GM18870 (cell line): ENCODE measurements around the gene KIF21B.
"Not testable (repeated sequence)": the region's sequence is repeated elsewhere in the genome, so short reads cannot be mapped to it uniquely, and the experiment has no call there.

ENCODE experiments used
- ATAC-seq: cut with Tn5 transposase; IDR thresholded peaks from one replicate; pipeline ENCODE4 v1.9.1; 2021; ENCODE audit warnings: moderate library complexity; ENCODE audit not compliant: unreplicated experiment

KIF21B gene

GRCh38 chr1:200954434-200954833, 69.1 kb downstream of the KIF21B start:
- no peak for ATAC-seq

- ATAC-seq, result no peak
Measured at GRCh38 chr1:200951016-200951415, 72.5 kb downstream of the KIF21B start.

DNA sequence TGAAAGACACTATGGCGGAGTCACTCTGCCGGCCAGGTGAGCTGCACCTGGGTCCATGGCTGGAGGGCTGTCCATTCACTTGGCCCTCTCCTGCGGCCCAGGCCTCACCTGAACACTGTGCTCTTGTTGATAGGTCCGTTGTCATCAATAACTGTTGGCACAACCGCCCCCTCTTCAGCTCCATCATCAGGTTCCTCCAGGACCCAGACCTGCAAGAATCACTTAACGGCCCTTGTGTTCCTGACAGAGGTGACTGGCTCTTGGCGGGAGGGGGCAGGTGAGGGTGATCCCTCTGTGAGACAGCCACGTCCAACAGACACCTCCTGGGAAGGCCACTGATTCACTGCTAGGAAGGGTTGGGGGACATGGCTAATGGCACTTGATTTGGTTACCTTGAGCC, 73.9 kb downstream of the KIF21B start:
- ATAC-seq, result no peak

- no peak for ATAC-seq
Measured at GRCh38 chr1:200947059-200947566, 76.4 kb downstream of the KIF21B start.

GRCh38 chr1:200945111-200945510, 78.4 kb downstream of the KIF21B start:
- no peak for ATAC-seq

DNA sequence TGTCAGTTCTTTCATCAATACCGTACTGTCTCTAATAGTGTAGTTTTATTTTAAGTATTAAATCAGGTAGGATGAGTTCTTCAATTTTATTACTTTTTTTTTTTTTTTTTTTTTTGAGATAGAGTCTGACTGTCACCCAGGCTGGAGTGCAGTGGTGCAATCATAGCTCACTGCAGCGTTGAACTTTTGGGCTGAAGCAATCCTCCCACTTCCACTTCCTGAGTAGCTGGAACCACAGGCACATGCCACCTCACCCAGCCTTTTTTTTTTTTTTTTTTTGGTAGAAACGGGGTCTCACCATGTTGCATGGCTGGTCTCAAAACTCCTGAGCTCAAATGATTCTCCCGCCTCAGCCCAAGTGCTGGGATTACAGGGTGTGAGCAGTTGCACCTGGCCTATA, 84.6 kb downstream of the KIF21B start:
- ATAC-seq, result no peak

DNA sequence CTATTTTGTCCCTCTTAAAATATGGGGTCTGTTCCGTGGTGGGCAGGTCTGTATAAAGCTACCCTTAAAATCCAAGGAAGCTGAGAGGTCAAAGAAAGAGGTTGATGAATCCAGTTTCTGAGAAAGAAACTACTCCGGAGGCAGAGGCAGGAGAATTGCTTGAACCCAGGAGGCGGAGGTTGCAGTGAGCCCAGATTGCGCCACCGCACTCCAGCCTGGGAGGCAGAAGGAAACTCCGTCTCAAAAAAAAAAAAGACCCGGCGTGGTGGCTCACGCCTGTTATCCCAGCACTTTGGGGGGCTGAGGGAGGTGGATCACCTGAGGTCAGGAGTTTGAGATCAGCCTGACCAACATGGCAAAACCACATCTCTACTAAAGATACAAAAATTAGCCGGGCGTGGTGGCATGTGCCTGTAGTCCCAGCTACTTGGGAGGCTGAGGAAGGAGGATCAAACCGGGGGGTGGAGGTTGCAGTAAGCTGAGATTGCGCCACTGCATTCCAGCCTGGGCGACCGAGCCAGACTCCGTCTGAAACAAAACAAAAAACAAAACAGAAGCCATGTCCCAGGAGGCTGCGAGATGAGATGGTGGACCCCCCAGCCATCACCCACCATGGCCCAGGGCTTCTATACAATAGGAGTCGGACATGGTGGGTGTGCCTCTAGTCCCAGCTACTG, 88.1 kb downstream of the KIF21B start:
- not testable (repeated sequence) for ATAC-seq

GRCh38 chr1:200934676-200935245, 88.8 kb downstream of the KIF21B start:
- no peak for ATAC-seq

DNA sequence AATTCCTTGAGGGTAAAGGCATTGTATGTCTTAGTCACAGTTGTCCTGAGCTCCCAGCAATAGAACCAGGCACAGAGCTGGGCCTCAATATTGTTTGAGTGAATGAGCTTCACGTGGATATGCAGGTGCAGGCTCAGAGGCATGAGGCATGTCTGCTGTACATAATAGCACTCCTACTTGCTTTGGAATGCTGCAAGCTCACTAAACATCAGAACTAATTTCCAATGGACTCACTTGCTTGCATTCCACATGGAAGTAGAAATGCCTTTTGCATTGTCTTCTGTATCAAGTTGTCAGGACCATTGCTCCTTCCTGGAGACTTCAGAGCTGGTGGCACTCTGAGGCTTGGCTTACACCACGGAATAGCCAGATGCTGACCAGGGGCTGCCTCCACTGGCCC, 91.7 kb downstream of the KIF21B start:
- no peak for ATAC-seq

- not testable (repeated sequence) for ATAC-seq
Measured at GRCh38 chr1:200930285-200930684, 93.2 kb downstream of the KIF21B start.

GRCh38 chr1:200929530-200930278, 93.8 kb downstream of the KIF21B start:
- ATAC-seq, result no peak

DNA sequence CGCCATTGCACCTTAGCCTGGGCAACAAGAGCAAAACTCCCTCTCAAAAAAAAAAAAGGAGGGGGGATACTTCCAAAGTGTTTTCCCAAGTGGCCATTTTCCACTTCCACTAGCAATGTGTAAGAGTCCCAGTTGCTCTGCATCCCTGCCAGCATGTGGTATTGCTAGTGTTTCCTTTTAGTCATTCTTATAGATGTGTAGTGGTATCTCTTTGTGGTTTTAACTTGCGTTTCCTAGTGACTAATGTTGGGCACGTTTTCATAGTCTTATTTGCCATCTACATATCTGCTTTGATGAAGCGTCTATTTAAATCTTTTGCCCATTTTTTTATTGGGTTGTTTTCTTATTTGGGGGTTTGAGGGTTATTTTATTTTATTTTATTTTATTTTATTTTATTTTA, 97.7 kb downstream of the KIF21B start:
- ATAC-seq, result no peak

DNA sequence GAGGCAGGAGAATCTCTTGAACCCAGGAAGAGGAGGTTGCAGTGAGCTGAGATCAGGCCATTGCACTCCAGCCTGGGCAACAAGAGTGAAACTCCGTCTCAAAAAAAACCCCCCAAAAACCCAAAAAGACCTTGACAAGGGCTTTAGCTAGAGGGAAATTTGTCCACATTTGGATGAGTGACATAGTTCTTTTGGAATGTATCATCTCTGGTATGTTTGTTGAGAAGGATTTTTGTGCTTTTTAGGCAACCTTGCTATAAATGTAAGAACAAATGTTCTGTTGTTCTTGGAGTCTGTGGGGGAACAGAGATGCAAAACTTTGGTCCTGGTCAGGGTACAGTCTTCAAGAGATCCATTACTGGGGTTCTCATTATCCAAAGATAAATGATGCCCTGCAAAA, 99.9 kb downstream of the KIF21B start:
- ATAC-seq, result no peak

- ATAC-seq, result no peak
Measured at GRCh38 chr1:200922406-200922805, 101.1 kb downstream of the KIF21B start.

DNA sequence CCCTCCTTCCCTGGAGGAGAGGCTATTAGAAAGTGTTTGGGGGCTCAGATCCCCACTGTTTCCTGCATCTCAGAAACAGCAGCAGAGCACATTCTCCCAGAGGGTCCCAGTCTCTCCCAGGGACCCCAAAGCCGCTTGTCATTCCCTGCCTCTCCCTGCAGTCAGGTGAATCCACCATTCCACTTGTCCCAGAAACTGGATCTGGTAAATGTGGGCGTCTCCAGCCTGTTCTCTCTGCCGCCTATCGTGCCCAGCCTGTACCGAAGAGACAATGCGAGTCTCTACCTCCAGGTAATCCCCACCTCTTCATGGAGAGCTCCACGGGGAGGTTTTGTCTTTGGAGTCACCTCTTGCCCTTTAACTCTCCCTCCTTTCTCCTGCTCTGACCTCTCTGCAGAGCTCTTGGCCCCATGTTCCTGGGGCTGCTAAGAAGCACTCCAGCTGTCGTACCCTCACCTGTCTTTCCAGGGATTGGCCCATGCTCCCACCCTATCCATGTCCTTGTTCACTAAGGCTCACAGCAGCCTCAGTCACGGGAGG, 101.9 kb downstream of the KIF21B start:
- ATAC-seq, result no peak
